ENCODE data around the gene SLC16A8.

SLC16A8 gene

GRCh38 chr22:38110863-38111852 is 27.2 kb upstream of the SLC16A8 start:
- peak; percentile 13 for DNase-seq

GRCh38 chr22:38110008-38110862 is 26.3 kb upstream of the SLC16A8 start, which contains the start of gene BAIAP2L2:
TSS of gene BAIAP2L2 (minus strand) at chr22:38110684. CDS start at chr22:38110525, 159 bp downstream.
- DNase-seq = no peak

- DNase-seq = no peak
Observed at GRCh38 chr22:38109371-38110001, 25.5 kb upstream of the SLC16A8 start.

- DNase-seq = no peak
Observed at GRCh38 chr22:38108561-38109319, 24.8 kb upstream of the SLC16A8 start.

- DNase-seq = no peak
Observed at GRCh38 chr22:38107692-38108515, 23.9 kb upstream of the SLC16A8 start.

GRCh38 chr22:38106814-38107578 is 23.0 kb upstream of the SLC16A8 start:
- no peak for DNase-seq

- DNase-seq = no peak
Observed at GRCh38 chr22:38104084-38104483, 20.1 kb upstream of the SLC16A8 start.

GRCh38 chr22:38103641-38104040 is 19.7 kb upstream of the SLC16A8 start:
- no peak for DNase-seq

- DNase-seq = no peak
Observed at GRCh38 chr22:38098410-38099249, 14.6 kb upstream of the SLC16A8 start.

GRCh38 chr22:38097557-38098409 is 13.8 kb upstream of the SLC16A8 start:
- no peak for DNase-seq

GRCh38 chr22:38097058-38097457 is 13.1 kb upstream of the SLC16A8 start:
- no peak for DNase-seq

GRCh38 chr22:38089474-38089851 is 5.5 kb upstream of the SLC16A8 start:
- DNase-seq = no peak

- no peak for DNase-seq
Observed at GRCh38 chr22:38088629-38089473, 4.9 kb upstream of the SLC16A8 start.

GRCh38 chr22:38087855-38088254 is 3.9 kb upstream of the SLC16A8 start:
- no peak for DNase-seq

- DNase-seq = no peak
Observed at GRCh38 chr22:38086942-38087341, 3.0 kb upstream of the SLC16A8 start.

GRCh38 chr22:38086001-38086845 is 2.2 kb upstream of the SLC16A8 start:
- DNase-seq = no peak

- no peak for DNase-seq
Observed at GRCh38 chr22:38085501-38085900, 1.5 kb upstream of the SLC16A8 start.

Measured in activated CD8-positive, alpha-beta memory T cell treated with anti-CD3 and anti-CD28 coated beads, Interleukin-2, amount 50 U/mL, for 4 hours (primary cell).